ENCODE measurements around the gene REM2.
A peak's percentile ranks its signal among the peaks of the same experiment; 100 is the strongest.
"Not testable (repeated sequence)": the region's sequence is repeated elsewhere in the genome, so short reads cannot be mapped to it uniquely, and the experiment has no call there.

REM2 gene

GRCh38 chr14:22843123-22843925 lies 39.7 kb upstream of the REM2 start:
- Histone ChIP-seq H3K36me3 (ENCODE audit: control insufficient read depth, insufficient read depth, low read length) (peaks cover 14% of the 10 kb centered on the region), H3K4me1 (ENCODE audit: control insufficient read depth, insufficient read depth, low read length) (peaks cover 15% of the 10 kb centered on the region), H3K9ac (ENCODE audit: low read depth, low read length) (no peak overlapping the region), H3K27me3 (ENCODE audit: control insufficient read depth, insufficient read depth, low read length) (no peaks in the 10 kb centered on the region), H3K9me3 (ENCODE audit: control insufficient read depth, insufficient read depth, low read length) (no peaks in the 10 kb centered on the region), H3K4me3 (ENCODE audit: low read depth, low read length) (no peak overlapping the region)

- no peak overlapping the region for H3K9ac ChIP-seq (ENCODE audit: low read depth, low read length)
- H3K4me1 ChIP-seq (ENCODE audit: control insufficient read depth, insufficient read depth, low read length) = peaks cover 11% of the 10 kb centered on the region
These were observed 38.6 kb upstream of the REM2 start for GRCh38 chr14:22844221-22845102.

GRCh38 chr14:22845103-22845394 lies 38.0 kb upstream of the REM2 start:
- Histone ChIP-seq H3K9me3 (ENCODE audit: control insufficient read depth, insufficient read depth, low read length) (no peaks in the 10 kb centered on the region), H3K9ac (ENCODE audit: low read depth, low read length) (no peak overlapping the region), H3K27me3 (ENCODE audit: control insufficient read depth, insufficient read depth, low read length) (no peaks in the 10 kb centered on the region), H3K36me3 (ENCODE audit: control insufficient read depth, insufficient read depth, low read length) (peaks cover 14% of the 10 kb centered on the region), H3K4me1 (ENCODE audit: control insufficient read depth, insufficient read depth, low read length) (peaks cover 11% of the 10 kb centered on the region), H3K4me3 (ENCODE audit: low read depth, low read length) (no peak overlapping the region)

More at GRCh38 chr14:22844221-22845102, 38.6 kb upstream of the REM2 start:
- H3K27me3 ChIP-seq (ENCODE audit: control insufficient read depth, insufficient read depth, low read length) = no peaks in the 10 kb centered on the region
- peaks cover 14% of the 10 kb centered on the region for H3K36me3 ChIP-seq (ENCODE audit: control insufficient read depth, insufficient read depth, low read length)
- no peaks in the 10 kb centered on the region for H3K9me3 ChIP-seq (ENCODE audit: control insufficient read depth, insufficient read depth, low read length)
- H3K4me3 ChIP-seq (ENCODE audit: low read depth, low read length) = no peak overlapping the region

GRCh38 chr14:22845821-22846625 lies 37.0 kb upstream of the REM2 start:
- peaks cover 11% of the 10 kb centered on the region for H3K4me1 ChIP-seq (ENCODE audit: control insufficient read depth, insufficient read depth, low read length)
- H3K27me3 ChIP-seq (ENCODE audit: control insufficient read depth, insufficient read depth, low read length) = no peaks in the 10 kb centered on the region
- no peaks in the 10 kb centered on the region for H3K9me3 ChIP-seq (ENCODE audit: control insufficient read depth, insufficient read depth, low read length)
- H3K9ac ChIP-seq (ENCODE audit: low read depth, low read length) = no peak overlapping the region
- no peak overlapping the region for H3K4me3 ChIP-seq (ENCODE audit: low read depth, low read length)
- H3K36me3 ChIP-seq (ENCODE audit: control insufficient read depth, insufficient read depth, low read length) = peaks cover 14% of the 10 kb centered on the region

- H3K4me1 ChIP-seq (ENCODE audit: control insufficient read depth, insufficient read depth, low read length) = peaks cover 11% of the 10 kb centered on the region
- no peaks in the 10 kb centered on the region for H3K27me3 ChIP-seq (ENCODE audit: control insufficient read depth, insufficient read depth, low read length)
- no peaks in the 10 kb centered on the region for H3K9me3 ChIP-seq (ENCODE audit: control insufficient read depth, insufficient read depth, low read length)
- H3K36me3 ChIP-seq (ENCODE audit: control insufficient read depth, insufficient read depth, low read length) = peaks cover 14% of the 10 kb centered on the region
- no peak overlapping the region for H3K9ac ChIP-seq (ENCODE audit: low read depth, low read length)
- H3K4me3 ChIP-seq (ENCODE audit: low read depth, low read length) = no peak overlapping the region
These were observed 36.2 kb upstream of the REM2 start for GRCh38 chr14:22846811-22847307.

- no peaks in the 10 kb centered on the region for H3K27me3 ChIP-seq (ENCODE audit: control insufficient read depth, insufficient read depth, low read length)
- H3K9ac ChIP-seq (ENCODE audit: low read depth, low read length) = peak overlapping the region; percentile 8
- no peak overlapping the region for H3K4me3 ChIP-seq (ENCODE audit: low read depth, low read length)
- peaks cover 12% of the 10 kb centered on the region for H3K4me1 ChIP-seq (ENCODE audit: control insufficient read depth, insufficient read depth, low read length)
- H3K9me3 ChIP-seq (ENCODE audit: control insufficient read depth, insufficient read depth, low read length) = no peaks in the 10 kb centered on the region
- peaks cover 14% of the 10 kb centered on the region for H3K36me3 ChIP-seq (ENCODE audit: control insufficient read depth, insufficient read depth, low read length)
These were observed 35.2 kb upstream of the REM2 start for GRCh38 chr14:22847661-22848341.

GRCh38 chr14:22848351-22849164 lies 34.5 kb upstream of the REM2 start:
- Histone ChIP-seq H3K36me3 (ENCODE audit: control insufficient read depth, insufficient read depth, low read length) (peaks cover 10% of the 10 kb centered on the region), H3K4me3 (ENCODE audit: low read depth, low read length) (no peak overlapping the region), H3K9me3 (ENCODE audit: control insufficient read depth, insufficient read depth, low read length) (no peaks in the 10 kb centered on the region), H3K4me1 (ENCODE audit: control insufficient read depth, insufficient read depth, low read length) (peaks cover 13% of the 10 kb centered on the region), H3K27me3 (ENCODE audit: control insufficient read depth, insufficient read depth, low read length) (no peaks in the 10 kb centered on the region), H3K9ac (ENCODE audit: low read depth, low read length) (no peak overlapping the region)

DNA sequence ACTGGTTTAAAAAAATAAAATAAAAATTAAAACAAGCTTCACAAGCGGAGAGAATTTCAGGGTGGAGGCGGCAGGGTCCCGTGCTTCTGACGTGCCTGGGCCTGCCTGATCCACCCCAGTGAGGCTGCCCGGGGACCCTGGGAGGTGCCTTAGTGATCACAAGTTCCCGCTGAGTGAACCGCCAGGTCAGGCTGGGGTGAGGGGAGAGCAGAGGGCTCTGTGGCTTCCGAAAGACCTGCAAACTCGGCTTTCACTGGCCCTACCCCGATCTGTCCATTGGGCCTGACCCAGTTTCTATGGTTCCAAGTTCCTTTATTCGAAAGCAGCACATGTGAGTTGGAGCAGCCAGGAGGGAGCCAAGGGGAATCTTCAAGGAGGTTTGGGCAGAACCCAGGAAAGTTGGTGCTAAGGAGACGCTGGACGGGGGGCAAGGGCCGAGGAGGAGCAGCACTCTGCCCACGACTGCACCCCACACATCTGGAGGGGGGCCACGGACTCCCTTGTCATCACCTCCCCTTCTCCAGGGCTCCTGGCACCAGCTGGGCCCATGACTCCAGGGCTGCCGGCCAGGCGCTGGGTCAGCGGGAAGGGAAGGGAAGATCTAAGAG lies 33.7 kb upstream of the REM2 start:
- H3K9ac ChIP-seq (ENCODE audit: low read depth, low read length) = no peak overlapping the region

DNA sequence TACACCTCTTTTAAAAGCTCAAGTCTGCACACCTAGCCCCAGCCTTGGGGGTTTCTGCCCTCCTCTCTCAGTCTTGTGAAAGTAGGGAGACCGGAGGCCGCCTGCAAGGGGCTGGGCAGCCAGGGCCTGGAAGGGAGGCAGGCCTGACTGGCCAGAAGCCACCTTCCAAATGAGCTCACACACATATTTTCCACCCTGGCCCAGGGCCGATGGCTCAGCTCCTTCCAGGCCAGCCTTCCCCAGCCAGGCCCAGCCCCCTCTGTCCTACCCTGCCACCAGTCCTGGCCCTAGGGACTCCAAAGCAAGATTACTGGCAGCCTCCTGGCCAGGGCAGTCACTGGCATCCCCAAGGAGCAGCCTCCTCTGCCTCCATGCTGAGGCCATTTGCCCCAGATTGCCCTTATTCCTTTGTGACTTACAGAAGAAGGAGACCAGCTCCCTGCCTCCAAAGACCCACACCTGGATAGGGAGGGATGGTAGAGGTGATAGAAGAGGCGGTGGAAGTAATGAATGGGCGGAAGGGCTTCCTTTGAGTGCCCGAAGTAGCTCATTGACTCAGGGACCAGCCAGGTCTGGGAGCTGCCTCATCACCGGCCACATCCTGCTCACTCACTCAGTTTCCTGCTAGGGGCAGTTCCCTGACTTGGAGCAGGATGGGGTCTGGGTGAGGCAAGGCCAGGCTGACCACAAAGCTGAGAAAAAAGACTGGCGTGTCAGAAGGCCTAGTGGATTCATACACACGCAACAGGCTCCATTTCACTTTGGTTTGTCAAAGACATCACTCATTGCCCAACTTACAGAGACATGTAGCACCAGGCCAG lies 31.9 kb upstream of the REM2 start:
- H3K27me3 ChIP-seq (ENCODE audit: control insufficient read depth, insufficient read depth, low read length) = no peaks in the 10 kb centered on the region
- no peak overlapping the region for H3K9ac ChIP-seq (ENCODE audit: low read depth, low read length)
- no peak overlapping the region for H3K4me3 ChIP-seq (ENCODE audit: low read depth, low read length)
- no peaks in the 10 kb centered on the region for H3K36me3 ChIP-seq (ENCODE audit: control insufficient read depth, insufficient read depth, low read length)
- peaks cover 13% of the 10 kb centered on the region for H3K4me1 ChIP-seq (ENCODE audit: control insufficient read depth, insufficient read depth, low read length)
- no peaks in the 10 kb centered on the region for H3K9me3 ChIP-seq (ENCODE audit: control insufficient read depth, insufficient read depth, low read length)

More for the DNA sequence above, 33.7 kb upstream of the REM2 start:
- H3K27me3 ChIP-seq (ENCODE audit: control insufficient read depth, insufficient read depth, low read length) = no peaks in the 10 kb centered on the region
- H3K36me3 ChIP-seq (ENCODE audit: control insufficient read depth, insufficient read depth, low read length) = peaks cover 10% of the 10 kb centered on the region
- H3K4me1 ChIP-seq (ENCODE audit: control insufficient read depth, insufficient read depth, low read length) = peaks cover 13% of the 10 kb centered on the region
- no peak overlapping the region for H3K4me3 ChIP-seq (ENCODE audit: low read depth, low read length)
- H3K9me3 ChIP-seq (ENCODE audit: control insufficient read depth, insufficient read depth, low read length) = no peaks in the 10 kb centered on the region

- H3K36me3 ChIP-seq (ENCODE audit: control insufficient read depth, insufficient read depth, low read length); H3K27me3 ChIP-seq (ENCODE audit: control insufficient read depth, insufficient read depth, low read length); H3K9me3 ChIP-seq (ENCODE audit: control insufficient read depth, insufficient read depth, low read length); H3K9ac ChIP-seq (ENCODE audit: low read depth, low read length); H3K4me3 ChIP-seq (ENCODE audit: low read depth, low read length): not testable (repeated sequence)
- H3K4me1 ChIP-seq (ENCODE audit: control insufficient read depth, insufficient read depth, low read length) = peaks cover 13% of the 10 kb centered on the region
These were observed 30.8 kb upstream of the REM2 start for GRCh38 chr14:22852178-22852577.

All from iPS-15b (cell line).